Measurements from ENCODE around the gene CDC26.
"Not testable (repeated sequence)": the region's sequence is repeated elsewhere in the genome, so short reads cannot be mapped to it uniquely, and the experiment has no call there.

CDC26 gene

DNA sequence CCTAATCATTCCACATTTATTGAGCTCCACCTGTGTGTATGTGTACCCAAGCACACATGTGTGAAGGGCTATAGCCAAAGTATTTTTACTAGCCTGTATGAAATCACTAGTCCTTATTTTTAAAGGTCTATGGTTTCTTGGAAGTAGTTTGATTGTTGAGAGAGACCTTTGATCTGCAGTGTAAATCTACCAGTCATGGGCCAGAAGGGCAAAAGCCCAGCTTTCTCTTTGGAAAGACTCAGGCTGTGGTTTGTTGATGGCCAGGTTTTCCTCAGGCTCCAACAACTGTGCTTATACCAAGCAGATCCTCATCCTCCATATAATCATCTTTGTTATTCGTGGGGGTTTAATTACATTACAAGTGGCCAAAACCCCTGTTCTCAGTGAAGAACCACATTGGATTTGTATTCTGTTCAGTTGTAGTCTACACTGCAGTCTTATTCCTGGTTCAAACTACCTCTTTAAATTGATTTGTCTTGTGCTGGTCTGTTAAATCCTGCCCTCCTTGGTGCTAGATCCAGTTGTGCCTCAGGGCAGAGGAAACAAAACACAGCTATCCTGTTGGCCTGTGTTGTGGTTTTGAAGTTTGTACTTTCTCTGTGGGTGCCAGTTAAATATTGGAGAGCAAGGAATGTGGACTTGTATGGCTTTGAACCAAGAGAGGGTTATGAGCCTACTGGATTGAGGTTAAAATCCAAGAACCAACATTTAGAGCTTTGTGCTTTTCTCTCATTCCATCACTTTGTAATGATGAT, 13.3 kb downstream of the CDC26 start:
- H3K27ac ChIP-seq (ENCODE audit: low read depth, low read length, severe bottlenecking): no peak overlapping the region
- H3K4me1 ChIP-seq (ENCODE audit: control insufficient read depth, insufficient read depth, low read length, poor library complexity, severe bottlenecking): no peaks in the 10 kb centered on the region
- no peak overlapping the region for H3K4me3 ChIP-seq (ENCODE audit: extremely low read depth, insufficient read depth, low read length, poor library complexity, severe bottlenecking)
- peaks cover 52% of the 10 kb centered on the region for H3K36me3 ChIP-seq (ENCODE audit: control insufficient read depth, insufficient read depth, low read length)
- H3K9me3 ChIP-seq (ENCODE audit: control insufficient read depth, low read length): no peaks in the 10 kb centered on the region
- no CpG with 5 or more reads among the region's 1 CpG for WGBS, 2 experiments (ENCODE audit: insufficient coverage in 2 of 2)

DNA sequence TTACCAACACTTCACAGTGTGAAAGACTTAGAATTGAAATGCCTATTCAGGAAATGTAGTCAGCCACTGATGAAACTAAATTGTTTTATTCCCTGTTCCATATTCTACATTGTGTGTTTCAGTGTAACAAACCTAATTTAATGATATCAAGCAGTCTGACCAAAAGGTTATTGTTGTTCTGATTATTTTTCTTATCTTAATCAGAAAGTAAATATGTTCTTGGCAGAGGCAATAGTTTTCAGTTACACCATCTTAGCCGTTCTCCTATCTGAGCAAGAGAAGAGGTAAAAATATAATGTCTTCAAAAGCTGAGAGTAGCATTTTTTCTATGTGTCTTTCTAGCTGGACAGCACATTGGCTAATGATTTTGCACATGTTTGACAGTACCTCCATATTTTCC, 17.1 kb downstream of the CDC26 start:
- no peak overlapping the region for H3K27ac ChIP-seq (ENCODE audit: low read depth, low read length, severe bottlenecking)
- H3K4me3 ChIP-seq (ENCODE audit: extremely low read depth, insufficient read depth, low read length, poor library complexity, severe bottlenecking): no peak overlapping the region
- H3K36me3 ChIP-seq (ENCODE audit: control insufficient read depth, insufficient read depth, low read length): peaks cover 47% of the 10 kb centered on the region
- no peaks in the 10 kb centered on the region for H3K9me3 ChIP-seq (ENCODE audit: control insufficient read depth, low read length)
- no CpG with 5 or more reads among the region's 1 CpG for WGBS, 2 experiments (ENCODE audit: insufficient coverage in 2 of 2)
- H3K4me1 ChIP-seq (ENCODE audit: control insufficient read depth, insufficient read depth, low read length, poor library complexity, severe bottlenecking): no peaks in the 10 kb centered on the region

DNA sequence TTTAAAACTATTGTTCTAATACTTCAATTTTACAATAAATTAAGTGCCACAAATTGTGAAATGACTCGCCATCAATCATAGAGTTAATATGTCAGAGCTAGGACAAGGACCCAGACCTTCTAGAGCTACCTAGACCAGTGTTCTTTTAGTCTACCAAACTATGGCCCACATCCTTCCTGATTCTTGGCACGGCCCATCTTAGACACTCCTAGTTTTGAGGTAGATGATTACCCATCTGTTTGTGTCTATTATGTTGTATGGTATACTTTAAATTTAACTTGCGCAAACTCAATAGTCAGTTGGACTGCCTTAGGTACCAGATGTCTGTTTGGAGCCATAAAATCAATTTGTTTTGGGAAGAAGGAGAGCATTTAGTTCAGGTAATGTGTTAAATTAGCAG, 17.5 kb downstream of the CDC26 start:
- Histone ChIP-seq H3K4me3 (ENCODE audit: extremely low read depth, insufficient read depth, low read length, poor library complexity, severe bottlenecking) (no peak overlapping the region), H3K4me1 (ENCODE audit: control insufficient read depth, insufficient read depth, low read length, poor library complexity, severe bottlenecking) (no peaks in the 10 kb centered on the region), H3K27ac (ENCODE audit: low read depth, low read length, severe bottlenecking) (no peak overlapping the region), H3K9me3 (ENCODE audit: control insufficient read depth, low read length) (no peaks in the 10 kb centered on the region), H3K36me3 (ENCODE audit: control insufficient read depth, insufficient read depth, low read length) (peaks cover 47% of the 10 kb centered on the region)
- 100% methylated on average over 1 to 2 of the region's 3 CpGs for WGBS, 2 experiments (ENCODE audit: insufficient coverage in 2 of 2)

GRCh38 chr9:113255438-113255837, 19.9 kb downstream of the CDC26 start:
- H3K9me3 ChIP-seq (ENCODE audit: control insufficient read depth, low read length): no peaks in the 10 kb centered on the region
- H3K4me3 ChIP-seq (ENCODE audit: extremely low read depth, insufficient read depth, low read length, poor library complexity, severe bottlenecking): no peak overlapping the region
- H3K27ac ChIP-seq (ENCODE audit: low read depth, low read length, severe bottlenecking): no peak overlapping the region
- 92 to 100% methylated on average over 1 to 4 of the region's 6 CpGs for WGBS, 2 experiments (ENCODE audit: insufficient coverage in 2 of 2)
- H3K36me3 ChIP-seq (ENCODE audit: control insufficient read depth, insufficient read depth, low read length): peaks cover 35% of the 10 kb centered on the region
- H3K4me1 ChIP-seq (ENCODE audit: control insufficient read depth, insufficient read depth, low read length, poor library complexity, severe bottlenecking): no peaks in the 10 kb centered on the region

DNA sequence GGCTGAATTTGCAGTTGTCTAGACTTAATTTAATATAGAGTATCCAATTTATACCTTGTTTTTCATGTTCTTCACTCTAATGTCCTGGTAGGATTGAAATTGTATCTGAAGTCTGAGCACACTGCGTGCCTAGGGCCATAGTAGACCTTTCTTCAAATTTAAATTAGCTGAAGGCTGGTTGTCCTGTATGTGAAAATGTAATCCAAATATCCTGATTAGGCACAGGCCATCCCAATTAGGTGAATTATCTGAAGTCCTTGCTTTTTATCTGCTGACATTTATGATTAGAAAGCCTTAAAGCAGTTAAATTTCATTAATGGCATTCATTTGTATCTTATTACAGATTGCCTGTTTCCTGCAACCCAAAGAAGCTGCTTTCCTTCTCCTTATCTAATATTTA, 20.4 kb downstream of the CDC26 start:
- no peak overlapping the region for H3K27ac ChIP-seq (ENCODE audit: low read depth, low read length, severe bottlenecking)
- WGBS, 2 experiments (ENCODE audit: insufficient coverage in 2 of 2): no CpG with 5 or more reads among the region's 1 CpG
- peaks cover 30% of the 10 kb centered on the region for H3K36me3 ChIP-seq (ENCODE audit: control insufficient read depth, insufficient read depth, low read length)
- H3K4me1 ChIP-seq (ENCODE audit: control insufficient read depth, insufficient read depth, low read length, poor library complexity, severe bottlenecking): no peaks in the 10 kb centered on the region
- no peaks in the 10 kb centered on the region for H3K9me3 ChIP-seq (ENCODE audit: control insufficient read depth, low read length)
- H3K4me3 ChIP-seq (ENCODE audit: extremely low read depth, insufficient read depth, low read length, poor library complexity, severe bottlenecking): no peak overlapping the region

GRCh38 chr9:113250807-113251206, 24.6 kb downstream of the CDC26 start:
- 100% methylated on average over 1 of the region's 2 CpGs for WGBS, 2 experiments (ENCODE audit: insufficient coverage in 2 of 2)
- H3K9me3 ChIP-seq (ENCODE audit: control insufficient read depth, low read length): no peaks in the 10 kb centered on the region

DNA sequence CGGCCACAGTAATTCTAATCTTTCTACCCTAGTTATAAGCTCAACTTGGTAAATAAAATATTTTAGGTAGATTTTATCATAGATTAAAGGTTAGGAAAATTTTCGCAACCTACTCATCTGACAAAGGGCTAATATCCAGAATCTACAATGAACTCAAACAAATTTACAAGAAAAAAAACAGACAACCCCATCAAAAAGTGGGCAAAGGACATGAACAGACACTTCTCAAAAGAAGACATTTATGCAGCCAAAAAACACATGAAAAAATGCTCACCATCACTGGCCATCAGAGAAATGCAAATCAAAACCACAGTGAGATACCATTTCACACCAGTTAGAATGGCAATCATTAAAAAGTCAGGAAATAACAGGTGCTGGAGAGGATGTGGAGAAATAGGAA, 25.7 kb downstream of the CDC26 start:
- not testable (repeated sequence) for H3K27ac ChIP-seq (ENCODE audit: low read depth, low read length, severe bottlenecking); H3K4me3 ChIP-seq (ENCODE audit: extremely low read depth, insufficient read depth, low read length, poor library complexity, severe bottlenecking); H3K9me3 ChIP-seq (ENCODE audit: control insufficient read depth, low read length); H3K4me1 ChIP-seq (ENCODE audit: control insufficient read depth, insufficient read depth, low read length, poor library complexity, severe bottlenecking); H3K36me3 ChIP-seq (ENCODE audit: control insufficient read depth, insufficient read depth, low read length)
- WGBS, 2 experiments (ENCODE audit: insufficient coverage in 2 of 2): no CpG with 5 or more reads among the region's 2 CpGs

More at GRCh38 chr9:113250807-113251206, 24.6 kb downstream of the CDC26 start:
- Histone ChIP-seq H3K36me3 (ENCODE audit: control insufficient read depth, insufficient read depth, low read length) (peaks cover 4% of the 10 kb centered on the region), H3K27ac (ENCODE audit: low read depth, low read length, severe bottlenecking) (no peak overlapping the region), H3K4me1 (ENCODE audit: control insufficient read depth, insufficient read depth, low read length, poor library complexity, severe bottlenecking) (no peaks in the 10 kb centered on the region), H3K4me3 (ENCODE audit: extremely low read depth, insufficient read depth, low read length, poor library complexity, severe bottlenecking) (no peak overlapping the region)

GRCh38 chr9:113247640-113248039, 27.7 kb downstream of the CDC26 start:
- H3K4me1 ChIP-seq (ENCODE audit: control insufficient read depth, insufficient read depth, low read length, poor library complexity, severe bottlenecking): no peaks in the 10 kb centered on the region
- H3K36me3 ChIP-seq (ENCODE audit: control insufficient read depth, insufficient read depth, low read length): peaks cover 4% of the 10 kb centered on the region
- H3K27ac ChIP-seq (ENCODE audit: low read depth, low read length, severe bottlenecking): no peak overlapping the region
- H3K9me3 ChIP-seq (ENCODE audit: control insufficient read depth, low read length): no peaks in the 10 kb centered on the region
- no peak overlapping the region for H3K4me3 ChIP-seq (ENCODE audit: extremely low read depth, insufficient read depth, low read length, poor library complexity, severe bottlenecking)

GRCh38 chr9:113246928-113247327, 28.4 kb downstream of the CDC26 start:
- Histone ChIP-seq H3K9me3 (ENCODE audit: control insufficient read depth, low read length) (no peaks in the 10 kb centered on the region), H3K4me3 (ENCODE audit: extremely low read depth, insufficient read depth, low read length, poor library complexity, severe bottlenecking) (no peak overlapping the region), H3K27ac (ENCODE audit: low read depth, low read length, severe bottlenecking) (no peak overlapping the region), H3K36me3 (ENCODE audit: control insufficient read depth, insufficient read depth, low read length) (peaks cover 4% of the 10 kb centered on the region), H3K4me1 (ENCODE audit: control insufficient read depth, insufficient read depth, low read length, poor library complexity, severe bottlenecking) (no peaks in the 10 kb centered on the region)
- WGBS, 2 experiments (ENCODE audit: insufficient coverage in 2 of 2): 100% methylated on average over 1 to 2 of the region's 6 CpGs

- Histone ChIP-seq H3K27ac (ENCODE audit: low read depth, low read length, severe bottlenecking) (no peak overlapping the region), H3K4me1 (ENCODE audit: control insufficient read depth, insufficient read depth, low read length, poor library complexity, severe bottlenecking) (no peaks in the 10 kb centered on the region), H3K9me3 (ENCODE audit: control insufficient read depth, low read length) (no peaks in the 10 kb centered on the region), H3K4me3 (ENCODE audit: extremely low read depth, insufficient read depth, low read length, poor library complexity, severe bottlenecking) (no peak overlapping the region), H3K36me3 (ENCODE audit: control insufficient read depth, insufficient read depth, low read length) (peaks cover 4% of the 10 kb centered on the region)
- WGBS, 2 experiments (ENCODE audit: insufficient coverage in 2 of 2): 89 to 95% methylated on average over 4 of the region's 4 CpGs
These were observed 29.5 kb downstream of the CDC26 start for GRCh38 chr9:113245894-113246293.

DNA sequence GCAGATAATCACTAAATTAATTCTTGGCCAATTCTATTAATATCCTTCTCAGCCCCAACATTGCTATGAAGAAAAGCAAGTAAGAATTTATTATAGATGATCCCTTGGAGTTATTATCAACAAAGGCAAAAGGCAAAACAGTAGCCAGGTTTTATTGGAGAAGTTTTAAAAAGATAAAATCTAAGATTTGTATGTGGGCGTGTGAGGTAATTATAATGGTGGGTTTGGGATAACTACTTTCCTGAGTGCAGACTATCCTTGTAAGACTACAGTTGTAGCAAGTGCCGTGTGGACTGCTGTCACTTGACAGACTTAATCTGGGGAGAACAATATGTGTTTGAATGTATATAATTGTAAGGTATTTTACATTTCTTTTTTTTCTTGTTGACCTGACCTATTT, 30.8 kb downstream of the CDC26 start:
- WGBS, 2 experiments (ENCODE audit: insufficient coverage in 2 of 2): 96 to 100% methylated on average over 1 to 2 of the region's 2 CpGs
- H3K36me3 ChIP-seq (ENCODE audit: control insufficient read depth, insufficient read depth, low read length): peaks cover 4% of the 10 kb centered on the region
- no peak overlapping the region for H3K27ac ChIP-seq (ENCODE audit: low read depth, low read length, severe bottlenecking)
- no peak overlapping the region for H3K4me3 ChIP-seq (ENCODE audit: extremely low read depth, insufficient read depth, low read length, poor library complexity, severe bottlenecking)
- H3K4me1 ChIP-seq (ENCODE audit: control insufficient read depth, insufficient read depth, low read length, poor library complexity, severe bottlenecking): no peaks in the 10 kb centered on the region
- no peaks in the 10 kb centered on the region for H3K9me3 ChIP-seq (ENCODE audit: control insufficient read depth, low read length)
